Heart left ventricle (tissue), 13 donors: ENCODE measurements around the gene GGTA1.

Source experiments
- CTCF ChIP-seq, 12 donors: fragments of 200-600 bp; sonication (generic) in 4 of 12; IDR thresholded peaks; one replicate each; pipeline versions ENCODE4 v1.5.0 to v1.8.0; 2018 to 2022; ENCODE audit warnings: antibody characterized with exemption in 12 of 12, mild to moderate bottlenecking in 5 of 12
- POLR2A ChIP-seq, 2 donors: fragments of 450-650 bp; IDR thresholded peaks; one replicate each; pipeline ENCODE4 v1.6.1; 2017; ENCODE audit warnings: antibody characterized with exemption in 2 of 2, mild to moderate bottlenecking in 2 of 2, moderate library complexity in 2 of 2
- donor health status: ischemic (EF 13 %, LVEDD 7.1; RV severe dilation, severe dysfunction).
- donor health status: DM: no; HTN: yes; CAD: no.
- donor health status: DM: no; HTN: no; CAD: no.
- donor health status: ischemic (EF 25% LVEDD 6.9; RV normal size, moderate dysfunction).
- donor health status: ischemic (EF 25% LVEDD 5.7; RV mildly dilated, moderate dysfunction).
- donor health status: ischemic (EF 35%, LVEDD 5.7; RV mildly dilated, moderate dysfunction).
- donor health status: nonischemic (EF 11% LVEDD 7.7; RV severe dilation, severe dysfunction).
- donor health status: DM: yes; HTN: yes; CAD: no.
- donor health status: PGD.
- donor health status: ischemic (EF 29% LVEDD 5.4; RV normal size, mild dysfunction).
- donor health status: nonischemic (EF 23%, LVEDD 6.1; RV moderate dilation, normal function).

- TF ChIP-seq CTCF (IDR thresholded peaks at IDR 0.05) (no peak), POLR2A (IDR thresholded peaks at IDR 0.05) (no peak)
Measured at GRCh38 chr9:121489344-121489743, 10.3 kb downstream of the GGTA1 start.
